A549 (cell line): Measurements from ENCODE around the gene SP100. TPM values are rescaled to one million over a fixed set of nuclear protein-coding genes. Genes with fewer than 3 reads are reported as not detected.

Experiments
- ATAC-seq, 2 experiments: fragments of 200-7000 bp in 1 of 2; fragments of >200 bp in 1 of 2; cut with Nextera tagmentation in 1 of 2; cut with Tn5 transposase in 1 of 2; 3 replicates each; pipeline versions ENCODE4 v1.8.0 to v1.9.1; 2018 to 2020; ENCODE audit warnings: mild to moderate bottlenecking in 1 of 2, moderate library complexity in 1 of 2
- CTCF ChIA-PET: fragments of 300-600 bp; sonication (Branson Sonifier 250); formaldehyde crosslinking; extraction: SDS; loops from one replicate; lab custom pipeline; 2021; ENCODE audit warnings: antibody characterized with exemption, inconsistent platforms; lab: Yijun Ruan, JAX
- POLR2A ChIA-PET: fragments of 350-600 bp; formaldehyde crosslinking; extraction: SDS; loops from one replicate; lab custom pipeline; 2021; ENCODE audit warnings: antibody characterized with exemption, inconsistent platforms; lab: Yijun Ruan, JAX
- DNase-seq, 2 experiments: peaks; one replicate each; pipeline versions ENCODE4 v3.0.0 to v3.0.0-alpha.2; 2011 to 2016; ENCODE audit warnings: low read depth in 1 of 2, low spot score in 1 of 2
- FAIRE-seq: peaks from 2 replicates; lab custom pipeline; 2011; peaks lifted over from hg19 to GRCh38; lab: Jason Lieb, UNC
- H3K27ac ChIP-seq, 2 experiments: fragments of >200 bp; sonication (Bioruptor Twin); formaldehyde crosslinking; 3 replicates each; pipeline ENCODE4 v1.5.1; 2016 to 2017
- H3K4me1 ChIP-seq: fragments of >200 bp; sonication (Bioruptor Twin); formaldehyde crosslinking; 3 replicates; pipeline ENCODE4 v1.6.1; 2016
- H3K4me2 ChIP-seq: fragments of >200 bp; sonication (Bioruptor Twin); formaldehyde crosslinking; 3 replicates; pipeline ENCODE4 v1.6.1; 2016
- H3K4me3 ChIP-seq: fragments of >200 bp; sonication (Bioruptor Twin); formaldehyde crosslinking; 3 replicates; pipeline ENCODE4 v1.5.1; 2016
- H3K9me3 ChIP-seq: fragments of >200 bp; sonication (Bioruptor Twin); formaldehyde crosslinking; 3 replicates; pipeline ENCODE4 v1.6.1; 2016
- BHLHE40 ChIP-seq: IDR thresholded peaks from 2 replicates; pipeline ENCODE4 v1.6.1; 2012; ENCODE audit warnings: low read depth, low read length, inconsistent platforms
- CEBPB ChIP-seq, 2 experiments: fragments of >200 bp in 1 of 2; sonication (Bioruptor Twin) in 1 of 2; formaldehyde crosslinking in 1 of 2; IDR thresholded peaks; 2 replicates each; pipeline ENCODE4 v1.6.1; 2012 to 2016
- CHD4 ChIP-seq: fragments of 200-600 bp; sonication (generic); IDR thresholded peaks from 2 replicates; pipeline ENCODE4 v1.6.1; 2016; ENCODE audit warnings: antibody characterized with exemption, mild to moderate bottlenecking, borderline replicate concordance
- EHF ChIP-seq: fragments of 250-450 bp; sonication (Bioruptor Pico); IDR thresholded peaks from 2 replicates; pipeline ENCODE4 v1.5.0; 2020; ENCODE audit warnings: mild to moderate bottlenecking
- EP300 ChIP-seq, 2 experiments: fragments of >200 bp; sonication (Bioruptor Twin); formaldehyde crosslinking; IDR thresholded peaks; 2 replicates in 1 of 2; 3 replicates in 1 of 2; pipeline ENCODE4 v1.6.1; 2016 to 2017
- ESRRA ChIP-seq: fragments of 150-350 bp; IDR thresholded peaks from 2 replicates; pipeline ENCODE4 v1.6.1; 2014; ENCODE audit warnings: mild to moderate bottlenecking, low read length, borderline replicate concordance
- FOSB ChIP-seq: fragments of 250-450 bp; sonication (Bioruptor Pico); IDR thresholded peaks from 2 replicates; pipeline ENCODE4 v1.5.0; 2020; ENCODE audit warnings: mild to moderate bottlenecking, moderate library complexity
- FOSL2 ChIP-seq, 2 experiments: fragments of 450-650 bp in 1 of 2; fragments of >200 bp in 1 of 2; sonication (Bioruptor Twin) in 1 of 2; formaldehyde crosslinking; IDR thresholded peaks; 2 replicates each; pipeline versions ENCODE4 v1.5.0 to v1.6.1; 2016 to 2020; ENCODE audit warnings: mild to moderate bottlenecking in 1 of 2, moderate library complexity in 1 of 2
- GATA3 ChIP-seq: IDR thresholded peaks from 2 replicates; pipeline ENCODE4 v1.6.1; 2012; ENCODE audit warnings: borderline replicate concordance
- HDAC2 ChIP-seq: fragments of 200-600 bp; sonication (generic); IDR thresholded peaks from 2 replicates; pipeline ENCODE4 v1.6.1; 2016
- HEYL ChIP-seq: fragments of 250-450 bp; sonication (Bioruptor Pico); IDR thresholded peaks from 2 replicates; pipeline ENCODE4 v1.8.0; 2021; ENCODE audit warnings: mild to moderate bottlenecking, moderate library complexity
- HOXA7 ChIP-seq: fragments of 250-450 bp; sonication (Bioruptor Pico); IDR thresholded peaks from 2 replicates; pipeline ENCODE4 v1.5.0; 2020; ENCODE audit warnings: mild to moderate bottlenecking, moderate library complexity
- HOXB13 ChIP-seq: fragments of 250-450 bp; sonication (Bioruptor Pico); IDR thresholded peaks from 2 replicates; pipeline ENCODE4 v1.5.0; 2020; ENCODE audit warnings: low read depth, mild to moderate bottlenecking, moderate library complexity
- HOXB5 ChIP-seq: fragments of 250-450 bp; sonication (Bioruptor Pico); IDR thresholded peaks from 2 replicates; pipeline ENCODE4 v1.5.0; 2020; ENCODE audit warnings: mild to moderate bottlenecking, moderate library complexity
- JUN ChIP-seq, 2 experiments: fragments of >200 bp; sonication (Bioruptor Twin); formaldehyde crosslinking; IDR thresholded peaks; 2 replicates in 1 of 2; 3 replicates in 1 of 2; pipeline ENCODE4 v1.6.1; 2016 to 2017
- JUNB ChIP-seq: fragments of >200 bp; sonication (Bioruptor Twin); formaldehyde crosslinking; IDR thresholded peaks from 2 replicates; pipeline ENCODE4 v1.6.1; 2016
- MAZ ChIP-seq: fragments of 150-350 bp; IDR thresholded peaks from 2 replicates; pipeline ENCODE4 v1.6.1; 2014; ENCODE audit warnings: antibody characterized with exemption, low read depth, low read length, borderline replicate concordance
- RCOR1 ChIP-seq: fragments of 150-350 bp; IDR thresholded peaks from 2 replicates; pipeline ENCODE4 v1.6.1; 2014; ENCODE audit warnings: antibody characterized with exemption, low read length, low read depth
- RFX5 ChIP-seq: fragments of 450-650 bp; IDR thresholded peaks from 2 replicates; pipeline ENCODE4 v1.7.1; 2014; ENCODE audit warnings: antibody characterized with exemption, mild to moderate bottlenecking, moderate library complexity
- SREBF2 ChIP-seq: fragments of 450-650 bp; IDR thresholded peaks from 2 replicates; pipeline ENCODE4 v1.6.1; 2014; ENCODE audit warnings: mild to moderate bottlenecking, moderate library complexity
- TP53 ChIP-seq: fragments of 250-450 bp; sonication (Bioruptor Pico); IDR thresholded peaks from 2 replicates; pipeline ENCODE4 v1.5.0; 2021; ENCODE audit warnings: mild to moderate bottlenecking, moderate library complexity
- ZC3H11A ChIP-seq: fragments of 450-650 bp; IDR thresholded peaks from 2 replicates; pipeline ENCODE4 v1.6.1; 2014; ENCODE audit warnings: antibody characterized with exemption, mild to moderate bottlenecking
- ZFP36 ChIP-seq: fragments of 450-650 bp; IDR thresholded peaks from 2 replicates; pipeline ENCODE4 v1.6.1; 2014; ENCODE audit warnings: borderline replicate concordance; ENCODE audit not compliant: partially characterized antibody
- ZNF302 ChIP-seq: fragments of 250-450 bp; sonication (Bioruptor Pico); IDR thresholded peaks from 2 replicates; pipeline ENCODE4 v1.9.0; 2021; ENCODE audit warnings: inconsistent platforms, mild to moderate bottlenecking, moderate library complexity
- WGBS: methylation state at CpG from one replicate; pipeline ENCODE4 v1.1.6; 2017; ENCODE audit errors: missing lambda C conversion rate; 5-methylcytosine and 5-hydroxymethylcytosine counted together
- polyA plus RNA-seq, 4 experiments: library from polyadenylated mRNA; depleted of rRNA in 3 of 4; stranded (reverse); fragments of >200 nt; fragmentation: RNase III in 1 of 4; extraction: RNeasy Plus Mini Kit Qiagen cat#74134 plus additional on column Dnase treatment in 1 of 4; gene quantifications; 2 replicates in 3 of 4; 3 replicates in 1 of 4; pipeline ENCODE4 v1.2.3, GENCODE V29; 2011 to 2017
- TF ChIP-seq, protein P1 (sequence below): IDR thresholded peaks from 2 replicates; pipeline ENCODE4 v1.6.1; 2012
- TF ChIP-seq, protein P2 (sequence below): fragments of >200 bp; sonication (Bioruptor Twin); formaldehyde crosslinking; IDR thresholded peaks from 3 replicates; pipeline ENCODE4 v1.5.1; 2016
- TF ChIP-seq, protein P3 (sequence below): fragments of 250-450 bp; sonication (Bioruptor Pico); IDR thresholded peaks from 2 replicates; pipeline ENCODE4 v1.5.0; 2021; ENCODE audit warnings: mild to moderate bottlenecking, moderate library complexity, borderline replicate concordance
- TF ChIP-seq, protein P4 (sequence below): fragments of 450-650 bp; IDR thresholded peaks from 2 replicates; pipeline ENCODE4 v1.6.1; 2014; ENCODE audit warnings: antibody characterized with exemption

The SP100 gene
- polyA plus RNA-seq, 2 of the 4 experiments (the other 2 are of a cell fraction): 23.7 to 39.8 TPM

DNA sequence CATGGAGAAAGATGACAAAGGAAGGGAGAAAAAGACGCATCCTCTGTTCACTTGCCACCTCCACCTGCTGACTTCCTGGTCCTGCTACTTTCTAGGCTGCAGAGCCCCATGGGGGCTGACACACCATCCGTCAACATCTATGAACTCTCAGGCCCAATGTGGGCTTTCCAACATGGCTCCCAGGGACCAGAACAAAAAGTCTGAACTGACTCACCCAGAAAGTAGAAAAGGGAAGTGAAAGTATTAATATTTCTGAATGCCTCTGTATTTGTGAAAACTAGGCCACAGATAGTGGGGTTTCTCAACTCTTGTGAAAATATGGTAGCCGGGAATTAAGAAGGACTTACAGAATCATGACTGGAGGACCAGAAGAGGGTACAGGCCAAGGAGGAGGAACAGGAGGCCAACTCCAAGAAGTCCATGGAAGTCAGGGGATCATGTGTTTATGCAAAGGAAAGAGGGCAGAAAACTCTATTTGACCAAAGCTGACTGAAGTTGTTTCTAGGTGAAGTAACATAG, 173.6 kb downstream of the SP100 start:
- FAIRE-seq: no peak

DNA sequence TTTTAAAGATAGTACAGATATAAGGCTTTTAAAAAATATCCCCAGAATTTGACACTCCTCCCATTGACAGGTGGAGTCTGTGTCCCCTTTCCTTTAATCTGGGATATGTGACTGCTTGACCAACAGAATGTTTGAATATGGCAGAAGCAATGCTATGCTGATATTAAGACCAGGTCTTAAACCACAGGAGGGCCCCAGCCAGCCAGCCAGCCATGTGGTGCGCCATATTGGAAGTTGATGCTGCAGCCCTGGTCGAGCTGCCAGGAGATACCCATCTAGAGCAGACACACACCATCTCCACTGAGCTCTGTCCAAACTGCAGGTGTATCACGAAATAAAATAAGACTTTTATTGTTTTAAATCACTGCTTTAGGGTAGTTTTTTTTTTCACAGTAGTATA, 174.3 kb downstream of the SP100 start:
- FAIRE-seq: no peak
- no peak for ATAC-seq
- H3K4me1 ChIP-seq: no peaks in the 10 kb centered on the region
- no peak overlapping the region for H3K4me3 ChIP-seq
- no peaks in the 10 kb centered on the region for H3K9me3 ChIP-seq
- TF ChIP-seq SREBF2 (no peak), RFX5 (no peak), HOXA7 (no peak), HDAC2 (no peak), FOSB (CRISPR knock-in tag) (no peak), EHF (CRISPR knock-in tag) (no peak), FOSL2 (IDR thresholded peaks at IDR 0.05) (no peak), FOSL2 (CRISPR knock-in tag; IDR thresholded peaks at IDR 0.05) (no peak), HEYL (CRISPR knock-in tag) (no peak), RCOR1 (no peak), ZFP36 (no peak), JUNB (no peak), HOXB13 (no peak), BHLHE40 (no peak), GATA3 (no peak), EP300 (IDR thresholded peaks at IDR 0.05) (no peak)
- TF ChIP-seq, protein P1, sequence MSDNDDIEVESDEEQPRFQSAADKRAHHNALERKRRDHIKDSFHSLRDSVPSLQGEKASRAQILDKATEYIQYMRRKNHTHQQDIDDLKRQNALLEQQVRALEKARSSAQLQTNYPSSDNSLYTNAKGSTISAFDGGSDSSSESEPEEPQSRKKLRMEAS: no peak
- DNase-seq: no peak
- POLR2A ChIA-PET: no interaction called here
- 45% methylated on average over 3 of the region's 3 CpGs for WGBS
- CTCF ChIA-PET: interaction anchor here (0.7 to 1.0 kb wide), 2 partner anchors 10 to 203 kb away, joined by 3 read pairs; no protein-coding TSS in a partner anchor
- no peak overlapping the region for H3K4me2 ChIP-seq
- no peak overlapping the region for H3K27ac ChIP-seq

More for the DNA sequence above, 173.6 kb downstream of the SP100 start:
- Histone ChIP-seq H3K9me3 (no peaks in the 10 kb centered on the region), H3K4me1 (no peaks in the 10 kb centered on the region), H3K27ac (no peak overlapping the region), H3K4me2 (no peak overlapping the region), H3K4me3 (no peak overlapping the region)
- 85% methylated on average over 3 of the region's 3 CpGs for WGBS
- no peak for TF ChIP-seq HOXB5 (CRISPR knock-in tag)
- TF ChIP-seq JUN (IDR thresholded peaks at IDR 0.05): no peak
- no peak for TF ChIP-seq ZNF302 (CRISPR knock-in tag)
- TF ChIP-seq RCOR1: no peak
- no peak for ATAC-seq
- DNase-seq: no peak
- ChIA-PET CTCF (interaction anchor here (0.6 to 0.7 kb wide), 2 partner anchors 9 to 204 kb away, joined by 3 read pairs; no protein-coding TSS in a partner anchor), POLR2A (no interaction called here)

DNA sequence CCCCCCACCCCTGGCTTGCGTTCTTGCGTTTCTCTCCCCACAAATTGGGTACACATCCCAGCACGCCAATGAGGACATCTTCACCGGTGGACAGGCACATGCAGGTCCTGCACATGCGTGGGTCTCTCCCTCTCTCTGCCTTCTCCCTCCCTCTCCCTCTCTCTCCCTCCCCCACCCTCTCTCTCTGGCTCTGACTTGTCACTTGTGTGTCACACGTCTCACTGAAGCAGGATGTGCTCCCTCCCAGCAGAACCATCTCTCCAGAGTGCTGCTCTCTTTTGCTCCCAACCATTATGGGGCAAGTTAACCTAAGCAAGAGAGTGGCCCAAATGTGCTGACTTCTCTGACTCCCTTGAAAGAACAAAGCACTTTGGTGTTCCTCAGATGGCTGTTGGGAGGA, 175.8 kb downstream of the SP100 start:
- Histone ChIP-seq H3K4me1 (no peaks in the 10 kb centered on the region), H3K4me2 (no peak overlapping the region), H3K4me3 (no peak overlapping the region), H3K27ac (no peak overlapping the region)
- 70% methylated on average over 6 of the region's 6 CpGs for WGBS
- CTCF ChIA-PET: no interaction called here
- TF ChIP-seq HOXA7 (no peak), CHD4 (no peak), GATA3 (no peak), EHF (CRISPR knock-in tag) (no peak)
- TF ChIP-seq, protein P2, sequence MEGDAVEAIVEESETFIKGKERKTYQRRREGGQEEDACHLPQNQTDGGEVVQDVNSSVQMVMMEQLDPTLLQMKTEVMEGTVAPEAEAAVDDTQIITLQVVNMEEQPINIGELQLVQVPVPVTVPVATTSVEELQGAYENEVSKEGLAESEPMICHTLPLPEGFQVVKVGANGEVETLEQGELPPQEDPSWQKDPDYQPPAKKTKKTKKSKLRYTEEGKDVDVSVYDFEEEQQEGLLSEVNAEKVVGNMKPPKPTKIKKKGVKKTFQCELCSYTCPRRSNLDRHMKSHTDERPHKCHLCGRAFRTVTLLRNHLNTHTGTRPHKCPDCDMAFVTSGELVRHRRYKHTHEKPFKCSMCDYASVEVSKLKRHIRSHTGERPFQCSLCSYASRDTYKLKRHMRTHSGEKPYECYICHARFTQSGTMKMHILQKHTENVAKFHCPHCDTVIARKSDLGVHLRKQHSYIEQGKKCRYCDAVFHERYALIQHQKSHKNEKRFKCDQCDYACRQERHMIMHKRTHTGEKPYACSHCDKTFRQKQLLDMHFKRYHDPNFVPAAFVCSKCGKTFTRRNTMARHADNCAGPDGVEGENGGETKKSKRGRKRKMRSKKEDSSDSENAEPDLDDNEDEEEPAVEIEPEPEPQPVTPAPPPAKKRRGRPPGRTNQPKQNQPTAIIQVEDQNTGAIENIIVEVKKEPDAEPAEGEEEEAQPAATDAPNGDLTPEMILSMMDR: no peak
- TF ChIP-seq, all 56 proteins: peak for 0
- DNase-seq (no peak), FAIRE-seq (no peak), ATAC-seq (no peak)
- H3K9me3 ChIP-seq: no peaks in the 10 kb centered on the region
- POLR2A ChIA-PET: no interaction called here

DNA sequence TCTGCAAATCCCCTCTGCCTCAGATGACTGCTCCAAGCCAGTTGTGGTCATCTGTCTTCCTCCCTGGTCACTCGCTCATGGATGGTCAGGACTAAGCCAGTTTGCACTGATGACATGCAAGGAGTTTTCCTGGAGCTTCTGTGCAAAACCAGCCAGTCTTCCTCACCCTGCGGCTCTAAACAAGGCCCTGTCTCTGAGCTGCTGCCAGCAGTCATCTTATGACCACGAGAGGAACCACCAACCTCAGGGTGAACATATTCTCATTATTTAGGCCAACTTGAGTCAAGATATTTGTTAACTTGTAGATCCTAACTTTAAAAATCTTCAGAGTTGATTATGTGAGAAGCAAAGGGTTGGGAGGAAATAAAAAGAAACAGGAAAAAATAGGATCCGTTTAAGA, 176.8 kb downstream of the SP100 start:
- Histone ChIP-seq H3K4me3 (no peak overlapping the region), H3K9me3 (no peaks in the 10 kb centered on the region), H3K4me1 (no peaks in the 10 kb centered on the region), H3K4me2 (no peak overlapping the region), H3K27ac (no peak overlapping the region)
- 51% methylated on average over 4 of the region's 4 CpGs for WGBS
- no peak for FAIRE-seq
- CTCF ChIA-PET: no interaction called here
- POLR2A ChIA-PET: no interaction called here
- no peak for DNase-seq
- no peak for ATAC-seq
- TF ChIP-seq FOSL2 (IDR thresholded peaks at IDR 0.05) (no peak), FOSL2 (CRISPR knock-in tag; IDR thresholded peaks at IDR 0.05) (no peak), HOXB5 (CRISPR knock-in tag) (no peak), ESRRA (no peak), MAZ (no peak), FOSB (CRISPR knock-in tag) (no peak), ZC3H11A (no peak), TP53 (CRISPR knock-in tag) (no peak), CEBPB (IDR thresholded peaks at IDR 0.05) (no peak)
- TF ChIP-seq, protein P3, sequence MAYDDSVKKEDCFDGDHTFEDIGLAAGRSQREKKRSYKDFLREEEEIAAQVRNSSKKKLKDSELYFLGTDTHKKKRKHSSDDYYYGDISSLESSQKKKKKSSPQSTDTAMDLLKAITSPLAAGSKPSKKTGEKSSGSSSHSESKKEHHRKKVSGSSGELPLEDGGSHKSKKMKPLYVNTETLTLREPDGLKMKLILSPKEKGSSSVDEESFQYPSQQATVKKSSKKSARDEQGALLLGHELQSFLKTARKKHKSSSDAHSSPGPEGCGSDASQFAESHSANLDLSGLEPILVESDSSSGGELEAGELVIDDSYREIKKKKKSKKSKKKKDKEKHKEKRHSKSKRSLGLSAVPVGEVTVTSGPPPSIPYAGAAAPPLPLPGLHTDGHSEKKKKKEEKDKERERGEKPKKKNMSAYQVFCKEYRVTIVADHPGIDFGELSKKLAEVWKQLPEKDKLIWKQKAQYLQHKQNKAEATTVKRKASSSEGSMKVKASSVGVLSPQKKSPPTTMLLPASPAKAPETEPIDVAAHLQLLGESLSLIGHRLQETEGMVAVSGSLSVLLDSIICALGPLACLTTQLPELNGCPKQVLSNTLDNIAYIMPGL (CRISPR knock-in tag): no peak
- TF ChIP-seq, protein P1: no peak
- TF ChIP-seq, protein P4, sequence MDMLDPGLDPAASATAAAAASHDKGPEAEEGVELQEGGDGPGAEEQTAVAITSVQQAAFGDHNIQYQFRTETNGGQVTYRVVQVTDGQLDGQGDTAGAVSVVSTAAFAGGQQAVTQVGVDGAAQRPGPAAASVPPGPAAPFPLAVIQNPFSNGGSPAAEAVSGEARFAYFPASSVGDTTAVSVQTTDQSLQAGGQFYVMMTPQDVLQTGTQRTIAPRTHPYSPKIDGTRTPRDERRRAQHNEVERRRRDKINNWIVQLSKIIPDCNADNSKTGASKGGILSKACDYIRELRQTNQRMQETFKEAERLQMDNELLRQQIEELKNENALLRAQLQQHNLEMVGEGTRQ: no peak
